NCI-H146 treated with DMSO at 0.1 percent for 48 hours (cell line): Measurements from ENCODE around the gene SLC35E1.

ENCODE experiments used
- DNase-seq: peaks from one replicate; lab custom pipeline; 2025; ENCODE audit not compliant: unreplicated experiment; lab: John Stamatoyannopoulos, UW

Gene SLC35E1

DNA sequence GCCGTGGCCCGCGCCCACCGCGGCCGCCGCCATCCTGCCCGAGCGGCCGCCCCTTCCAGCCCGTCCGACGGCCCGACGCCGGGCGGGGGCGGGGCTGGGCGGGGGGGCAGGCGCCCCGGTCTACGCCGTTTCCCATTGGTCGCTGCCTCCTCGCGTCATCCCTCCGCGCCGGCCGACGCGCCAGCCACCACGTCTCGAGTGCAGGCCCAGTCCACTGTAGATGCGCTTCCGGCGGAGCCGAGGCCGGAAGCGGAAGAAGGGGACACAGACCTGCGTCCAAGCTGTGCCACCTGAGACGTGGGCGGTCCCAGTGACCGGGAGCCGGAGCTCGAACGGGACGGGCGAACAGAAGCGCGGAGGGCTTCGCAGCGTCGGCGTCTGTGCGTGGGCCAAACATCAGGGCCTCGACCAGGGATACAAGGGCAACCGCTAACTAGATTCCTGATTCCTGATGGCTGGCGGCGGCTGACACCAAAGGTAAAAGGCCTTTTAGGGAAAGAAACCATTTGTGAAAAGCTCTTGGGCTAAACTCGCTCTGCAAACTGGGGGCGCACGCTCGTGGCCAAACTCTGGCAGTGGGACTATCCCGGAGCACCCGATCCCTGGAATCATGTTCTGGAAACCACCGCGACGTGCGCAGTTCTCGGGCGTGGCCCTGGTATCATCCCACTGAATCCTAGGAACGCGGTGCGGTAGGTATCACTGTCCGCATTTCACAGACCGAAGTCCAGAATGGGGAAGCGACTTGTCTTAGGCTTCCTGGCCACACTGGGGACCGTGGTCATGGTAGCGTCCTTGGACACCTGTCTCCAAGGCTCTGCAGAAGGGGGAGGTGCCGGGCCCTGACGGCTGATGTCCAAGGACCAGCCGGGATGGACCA is at the start of gene SLC35E1:
Gene SLC35E1, minus strand, starts transcription at position 84 of the 880 bp plus-strand sequence. Its CDS starts 51 bp downstream, at position 33.
- DNase-seq: peak; percentile 94

DNA sequence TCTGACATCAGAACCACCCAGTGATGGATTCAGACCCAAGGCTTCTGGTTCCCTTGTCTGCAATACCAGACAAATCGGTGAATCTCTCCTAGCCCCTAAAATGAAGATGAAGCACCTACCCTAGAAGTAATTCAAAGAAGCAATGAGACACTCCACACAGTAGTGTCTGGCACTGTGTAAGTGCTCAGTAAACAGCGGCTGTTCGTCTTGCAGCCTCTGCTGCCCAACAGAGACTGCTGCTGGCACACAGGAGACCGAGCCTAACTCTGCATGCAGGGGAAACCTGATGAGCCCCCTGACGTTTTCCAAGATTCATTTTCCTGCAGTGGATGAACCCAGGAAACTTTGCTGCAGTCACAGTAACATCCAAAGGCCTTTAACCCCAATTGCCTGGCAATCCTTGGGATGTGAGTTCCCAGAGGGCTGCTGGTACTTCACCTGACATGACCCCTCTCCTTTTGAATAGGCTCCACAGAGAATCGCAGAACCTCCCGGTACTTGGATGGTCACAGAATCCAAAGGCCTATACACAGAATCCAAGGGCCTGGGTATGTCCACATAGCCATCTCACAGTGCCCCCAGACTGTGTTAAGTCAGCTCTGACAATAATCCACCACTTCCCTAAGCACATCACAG is 49.1 kb upstream of the SLC35E1 start:
- no peak for DNase-seq

DNA sequence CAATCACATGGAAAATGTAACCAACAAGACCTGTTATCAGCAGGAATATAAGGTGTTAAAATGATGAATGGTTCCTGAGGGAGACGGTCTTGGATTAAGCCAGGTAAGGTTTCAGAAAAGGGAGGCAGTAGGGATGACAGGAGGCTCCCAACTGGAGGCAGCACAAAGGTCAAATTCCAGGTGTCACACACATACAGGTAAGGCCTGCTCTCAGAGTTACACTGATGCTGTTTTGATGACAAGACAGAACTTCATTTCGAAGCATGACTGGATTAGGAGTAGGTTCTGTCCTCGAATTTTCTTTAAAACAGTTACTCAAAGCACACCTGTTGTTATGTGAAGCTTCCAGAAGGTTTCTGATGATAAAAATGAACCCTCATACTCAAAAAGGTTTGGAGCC is 48.4 kb upstream of the SLC35E1 start:
- DNase-seq: no peak

DNA sequence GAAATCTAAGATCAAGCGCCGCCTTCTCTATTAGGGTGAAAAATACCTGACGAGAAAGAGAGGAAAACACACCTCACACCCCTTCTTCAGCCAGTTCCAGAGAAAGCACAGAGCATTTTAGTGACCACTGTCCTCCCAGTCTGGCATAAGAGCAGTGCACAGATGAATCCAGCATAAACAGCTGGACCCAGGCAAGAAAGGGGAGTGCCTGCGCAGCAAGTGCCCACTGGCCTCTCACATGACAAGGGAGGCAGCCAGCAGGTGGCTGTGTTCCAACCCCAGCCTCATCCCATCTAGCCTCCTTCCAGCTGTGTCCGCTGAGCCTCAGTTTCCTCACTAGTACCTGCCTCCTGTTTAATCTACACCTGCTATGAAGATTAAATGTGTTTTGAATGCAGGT is 47.8 kb upstream of the SLC35E1 start:
- DNase-seq: no peak

DNA sequence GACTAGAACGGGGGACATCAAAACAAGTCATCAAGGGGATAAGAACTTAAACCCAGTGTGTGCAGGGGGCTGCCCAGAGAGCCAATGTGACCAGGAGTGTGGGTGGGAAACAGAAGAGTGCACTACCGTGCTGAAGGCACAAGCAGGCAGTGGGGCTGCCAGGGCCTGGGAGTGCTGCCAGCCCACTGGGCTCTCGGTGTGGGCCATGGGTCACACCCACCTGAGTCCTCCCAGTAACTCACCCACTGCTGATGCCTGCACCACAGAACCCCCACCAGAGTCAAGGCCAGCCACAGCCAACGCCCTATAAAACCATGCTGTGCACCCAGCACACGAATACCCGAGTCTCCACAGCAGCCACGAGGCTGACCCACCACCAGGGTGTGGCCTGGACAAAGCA is 47.2 kb upstream of the SLC35E1 start:
- no peak for DNase-seq

DNA sequence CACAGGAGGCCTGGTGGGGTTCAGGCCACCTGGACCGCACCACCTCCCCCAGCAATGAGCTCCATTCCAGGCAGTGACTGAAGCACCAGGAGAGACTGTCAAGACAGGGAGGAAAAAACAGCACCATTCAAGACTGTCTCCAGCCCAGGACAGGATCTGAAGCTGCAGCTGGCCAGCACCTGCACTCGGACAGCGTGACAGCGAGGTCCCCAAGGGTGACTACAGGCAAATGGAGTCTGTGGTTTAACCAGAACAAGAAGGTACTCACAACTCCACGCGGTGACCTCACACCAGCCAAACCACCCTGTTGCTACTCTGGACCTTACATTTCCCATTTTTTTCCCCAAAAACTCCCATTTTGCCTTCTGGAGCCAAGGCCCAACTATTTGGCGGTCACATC is 46.0 kb upstream of the SLC35E1 start:
- no peak for DNase-seq

DNA sequence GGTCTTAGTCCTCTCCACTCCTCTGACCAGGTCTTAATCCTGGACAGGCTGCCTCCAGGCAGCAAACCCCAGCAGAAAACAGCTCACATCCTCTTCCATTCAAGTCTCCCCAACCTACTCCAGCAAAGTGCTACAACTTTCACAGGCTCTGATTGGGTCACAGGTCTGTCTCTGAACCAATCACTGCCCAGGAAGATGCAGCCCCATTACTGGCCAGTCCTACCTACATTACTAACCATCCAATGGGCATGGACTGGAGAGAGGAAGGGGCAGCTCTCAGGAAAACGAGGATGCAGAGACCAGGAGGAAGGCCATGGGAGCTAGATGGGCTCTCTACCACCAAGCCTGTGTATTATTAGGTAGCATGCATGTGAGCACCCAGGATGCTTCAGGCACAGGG is 43.6 kb upstream of the SLC35E1 start:
- no peak for DNase-seq

- no peak for DNase-seq
Measured at GRCh38 chr19:16614941-16615340, 42.7 kb upstream of the SLC35E1 start.

GRCh38 chr19:16613841-16614240 is 41.6 kb upstream of the SLC35E1 start:
- DNase-seq: no peak

GRCh38 chr19:16612636-16613035 is 40.4 kb upstream of the SLC35E1 start:
- no peak for DNase-seq

GRCh38 chr19:16611121-16611520 is 38.9 kb upstream of the SLC35E1 start:
- no peak for DNase-seq

DNA sequence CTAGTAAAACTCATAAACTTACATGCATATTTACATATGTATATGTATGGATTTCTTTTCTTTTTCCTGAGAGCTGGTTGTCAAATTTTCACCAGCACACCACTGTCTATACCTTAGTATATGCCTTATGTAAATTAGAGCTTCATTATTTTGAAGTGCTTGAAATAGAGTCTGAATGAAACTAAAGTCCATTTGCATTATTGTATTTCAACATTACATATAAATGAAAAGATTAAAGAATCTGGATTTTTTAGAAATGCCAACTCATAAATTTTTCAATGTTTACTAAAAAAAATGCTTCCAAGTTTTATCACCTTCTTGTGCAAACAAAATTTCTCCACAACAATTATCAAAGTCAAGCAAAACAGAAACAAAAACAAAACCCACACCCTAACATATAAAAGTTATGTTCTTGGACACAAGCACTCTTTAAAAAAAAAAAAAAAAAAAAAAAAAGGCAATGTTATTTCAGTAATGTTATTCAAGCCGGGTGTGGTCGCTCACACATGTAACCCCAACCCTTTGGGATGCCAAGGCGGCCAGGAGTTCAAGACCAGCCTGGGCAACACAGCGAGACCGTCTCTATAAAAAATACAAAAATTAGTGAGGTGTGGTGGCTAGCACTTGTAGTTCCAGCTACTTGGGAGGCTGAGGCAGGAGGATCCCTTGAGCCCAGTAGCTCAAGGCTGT is 37.4 kb upstream of the SLC35E1 start:
- DNase-seq: no peak

- DNase-seq: no peak
Measured at GRCh38 chr19:16608290-16608739, 36.1 kb upstream of the SLC35E1 start.

DNA sequence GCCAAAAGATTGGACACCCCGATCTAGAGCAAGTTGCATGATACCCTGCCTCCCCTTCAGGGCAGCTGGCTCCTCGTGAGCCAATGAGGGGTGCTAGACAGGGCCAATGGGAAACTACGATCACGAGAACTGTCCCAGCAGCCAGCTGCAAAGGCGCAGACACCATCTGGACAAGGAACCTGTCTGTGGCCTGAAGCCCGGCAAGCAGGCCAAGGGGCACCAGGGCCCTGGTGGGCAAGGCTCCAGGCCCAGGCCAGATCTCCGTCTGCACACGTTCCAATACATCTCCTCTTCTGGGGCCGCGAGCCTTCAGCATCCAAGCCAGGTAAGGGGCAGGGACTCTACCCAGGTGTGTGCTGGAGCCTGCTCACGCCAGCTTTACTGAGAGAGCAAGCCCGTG is 35.6 kb upstream of the SLC35E1 start:
- DNase-seq: no peak

- DNase-seq: no peak
Measured at GRCh38 chr19:16605553-16605994, 33.4 kb upstream of the SLC35E1 start.

GRCh38 chr19:16605115-16605514 is 32.9 kb upstream of the SLC35E1 start:
- no peak for DNase-seq

DNA sequence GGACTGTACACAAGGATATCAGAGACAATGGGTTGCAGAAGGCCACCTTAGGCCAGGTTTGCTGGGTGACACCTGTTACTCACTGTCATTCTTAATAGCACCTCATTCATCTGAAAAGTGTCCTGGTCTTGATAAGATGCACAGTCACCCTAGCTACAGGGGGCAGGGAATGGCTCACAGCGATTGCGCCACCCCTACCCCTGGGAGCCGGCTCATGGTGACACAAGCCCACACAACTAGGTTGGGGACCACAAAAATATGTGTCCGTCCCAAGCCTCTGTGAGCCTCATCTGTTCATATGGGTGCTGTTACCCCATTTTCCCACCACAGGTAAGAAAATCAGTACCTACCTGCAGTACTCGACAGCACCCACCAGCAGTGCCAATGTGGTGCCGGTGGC is 32.4 kb upstream of the SLC35E1 start:
- no peak for DNase-seq

DNA sequence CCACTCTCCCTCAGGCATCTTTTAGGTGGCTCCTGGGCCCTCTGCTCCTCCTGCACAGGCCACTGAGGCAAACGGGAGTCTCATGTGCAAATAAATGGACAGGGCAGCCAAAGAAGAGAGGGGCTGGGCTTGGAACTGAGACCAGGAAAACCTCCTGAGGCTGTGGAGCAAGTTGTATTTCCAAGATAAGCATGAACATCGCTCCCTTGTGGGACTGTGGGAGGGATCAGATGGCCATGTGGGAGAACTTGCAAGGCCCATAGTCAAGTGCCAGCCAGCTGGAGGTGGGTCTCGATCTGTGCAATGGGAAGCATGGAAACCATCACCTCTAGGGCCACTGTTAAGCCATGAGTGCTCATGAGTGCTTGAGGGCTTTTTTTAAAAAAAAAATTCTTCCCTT is 30.9 kb upstream of the SLC35E1 start:
- no peak for DNase-seq

DNA sequence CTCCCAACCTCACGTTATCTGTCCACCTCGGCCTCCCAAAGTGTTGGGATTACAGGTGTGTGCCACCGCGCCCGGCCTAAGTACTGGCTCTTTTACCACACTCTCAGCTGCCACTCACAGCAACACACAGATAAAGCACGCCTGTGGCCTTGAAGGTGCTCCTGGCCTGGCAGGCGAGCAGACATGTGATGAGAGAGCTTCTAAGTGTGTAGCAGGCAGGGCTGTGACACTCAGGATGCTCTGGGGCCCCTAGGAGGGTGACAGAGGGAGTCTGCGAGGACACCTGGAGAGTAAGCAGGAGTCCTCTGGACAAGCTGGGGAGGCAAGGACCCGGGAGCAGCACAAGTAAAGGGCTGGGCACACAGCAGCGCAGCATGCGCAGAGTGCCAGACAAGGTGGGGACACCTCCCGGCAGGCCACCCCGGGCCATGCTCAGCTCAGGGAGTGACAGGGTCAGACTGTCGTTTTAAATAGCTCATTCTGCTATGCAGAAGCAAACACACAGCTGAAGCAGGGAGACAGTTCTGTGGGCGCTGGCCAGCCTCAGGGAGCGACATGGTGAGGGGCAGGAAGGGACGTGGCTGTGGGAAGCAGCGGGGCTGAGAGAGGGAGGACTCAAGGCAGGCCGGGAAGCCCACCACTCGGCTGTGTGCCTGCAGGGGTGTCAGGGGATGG is 29.3 kb upstream of the SLC35E1 start:
- no peak for DNase-seq

DNA sequence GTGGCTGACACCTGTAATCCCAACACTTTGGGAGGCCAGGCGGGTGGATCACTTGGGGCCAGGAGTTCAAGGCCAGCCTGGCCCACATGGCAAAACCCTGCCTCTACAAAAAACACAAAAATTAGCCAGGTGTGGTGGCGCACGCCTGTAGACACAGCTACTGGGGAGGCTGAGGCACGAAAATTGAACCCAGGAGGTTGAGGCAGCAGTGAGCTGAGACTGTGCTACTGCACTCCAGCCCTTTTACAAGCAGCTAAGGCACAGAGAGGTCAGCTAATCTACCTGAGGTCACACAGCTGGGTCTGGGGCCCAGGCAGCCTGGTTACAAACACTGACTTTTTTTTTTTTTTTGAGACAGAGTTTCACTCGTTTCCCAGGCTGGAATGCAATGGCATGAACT is 28.6 kb upstream of the SLC35E1 start:
- no peak for DNase-seq

DNA sequence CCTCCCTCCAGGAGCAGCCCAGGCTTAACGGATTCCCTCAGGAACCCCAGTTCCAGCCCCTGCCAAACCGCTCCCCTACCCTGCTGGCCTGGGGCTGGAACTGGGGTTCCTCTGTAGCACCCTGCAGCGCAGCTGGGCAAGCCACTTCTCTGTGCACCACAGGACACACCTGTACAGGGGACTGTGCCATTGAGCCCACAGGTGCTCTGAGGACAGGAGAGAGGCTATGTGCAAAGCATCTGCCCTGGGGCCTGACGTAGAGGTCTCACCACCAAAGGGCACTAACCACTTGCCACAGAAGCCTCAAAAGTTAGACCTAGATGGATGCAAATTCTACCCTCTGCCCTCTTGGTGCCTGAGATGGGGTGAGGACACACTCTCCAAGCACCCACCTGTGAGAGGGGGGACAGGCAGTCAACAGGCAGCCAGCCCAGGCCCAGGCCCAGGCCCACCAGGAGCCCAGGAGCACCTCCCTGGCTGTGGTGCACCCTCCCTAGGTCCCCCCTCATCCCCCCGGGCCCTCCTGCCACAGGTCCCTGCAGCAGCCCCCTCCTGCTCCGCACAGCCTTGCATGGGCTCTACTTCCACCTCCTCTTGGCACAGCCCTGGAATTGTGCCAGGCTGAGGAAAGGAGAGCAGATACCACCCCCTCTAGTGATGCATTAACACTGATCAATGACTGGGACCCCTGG is 27.6 kb upstream of the SLC35E1 start:
- no peak for DNase-seq
